ENCODE results near the gene STAB2. TPM values are rescaled to one million over a fixed set of nuclear protein-coding genes. Genes with fewer than 3 reads are reported as not detected.

Gene STAB2
- total RNA-seq, 1 donor from 2014 or later, result not detected

DNA sequence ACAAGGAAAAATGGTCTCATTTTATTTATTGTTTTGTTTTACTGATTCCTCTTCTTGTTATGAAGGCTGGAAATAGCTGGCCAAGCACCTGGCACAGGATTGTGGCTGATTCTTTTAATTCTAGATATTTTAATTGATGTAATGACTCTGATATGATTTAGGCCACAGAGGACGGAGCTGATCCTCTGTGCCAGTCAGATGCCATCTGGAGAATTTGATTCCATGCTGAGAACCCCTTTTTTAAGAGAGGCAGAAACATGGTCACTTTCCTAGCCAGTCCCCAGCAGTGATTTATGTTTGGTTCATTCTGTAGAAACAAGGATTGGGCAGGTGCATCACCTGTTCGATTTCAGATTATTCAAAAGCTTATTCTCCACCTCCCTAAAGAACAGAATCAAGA is 77.6 kb downstream of the STAB2 start:
- no peaks in the 10 kb centered on the region for H3K4me1 Mint-ChIP-seq
- no peak overlapping the region for H3K4me3 Mint-ChIP-seq
- peaks cover 73% of the 10 kb centered on the region for H3K27me3 Mint-ChIP-seq (ENCODE audit: low read depth)
- DNase-seq (ENCODE audit: low spot score in 2 of 2, unreplicated experiment in 2 of 2), result no peak
- H3K27ac Mint-ChIP-seq, result no peak overlapping the region
- TF ChIP-seq, protein P1, sequence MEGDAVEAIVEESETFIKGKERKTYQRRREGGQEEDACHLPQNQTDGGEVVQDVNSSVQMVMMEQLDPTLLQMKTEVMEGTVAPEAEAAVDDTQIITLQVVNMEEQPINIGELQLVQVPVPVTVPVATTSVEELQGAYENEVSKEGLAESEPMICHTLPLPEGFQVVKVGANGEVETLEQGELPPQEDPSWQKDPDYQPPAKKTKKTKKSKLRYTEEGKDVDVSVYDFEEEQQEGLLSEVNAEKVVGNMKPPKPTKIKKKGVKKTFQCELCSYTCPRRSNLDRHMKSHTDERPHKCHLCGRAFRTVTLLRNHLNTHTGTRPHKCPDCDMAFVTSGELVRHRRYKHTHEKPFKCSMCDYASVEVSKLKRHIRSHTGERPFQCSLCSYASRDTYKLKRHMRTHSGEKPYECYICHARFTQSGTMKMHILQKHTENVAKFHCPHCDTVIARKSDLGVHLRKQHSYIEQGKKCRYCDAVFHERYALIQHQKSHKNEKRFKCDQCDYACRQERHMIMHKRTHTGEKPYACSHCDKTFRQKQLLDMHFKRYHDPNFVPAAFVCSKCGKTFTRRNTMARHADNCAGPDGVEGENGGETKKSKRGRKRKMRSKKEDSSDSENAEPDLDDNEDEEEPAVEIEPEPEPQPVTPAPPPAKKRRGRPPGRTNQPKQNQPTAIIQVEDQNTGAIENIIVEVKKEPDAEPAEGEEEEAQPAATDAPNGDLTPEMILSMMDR (IDR thresholded peaks at IDR 0.05; ENCODE audit: unreplicated experiment), result no peak
- no peaks in the 10 kb centered on the region for H3K36me3 Mint-ChIP-seq
- H3K9me3 Mint-ChIP-seq, result no peaks in the 10 kb centered on the region

DNA sequence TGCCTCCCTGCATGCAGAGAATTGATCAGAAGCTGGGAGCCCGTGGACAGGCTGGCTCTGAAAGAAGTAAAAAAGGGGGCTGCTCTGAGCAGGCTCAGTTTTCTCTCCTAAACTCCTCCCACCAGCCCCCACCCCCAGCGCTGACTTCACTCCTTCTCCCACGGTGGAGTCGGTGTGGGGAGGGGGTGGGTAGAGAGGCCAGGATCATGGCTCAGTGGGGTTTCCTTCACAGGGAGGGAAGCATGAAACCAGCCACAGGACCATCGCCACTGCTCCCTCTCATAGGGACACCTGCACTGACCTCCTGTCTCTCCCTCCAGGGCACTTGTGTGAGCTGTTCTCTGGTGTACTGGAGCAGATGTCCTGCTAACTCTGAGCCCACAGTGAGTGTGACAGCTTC is 78.9 kb downstream of the STAB2 start:
- no peaks in the 10 kb centered on the region for H3K9me3 Mint-ChIP-seq
- no peaks in the 10 kb centered on the region for H3K4me1 Mint-ChIP-seq
- no peak overlapping the region for H3K4me3 Mint-ChIP-seq
- no peak for DNase-seq (ENCODE audit: low spot score in 2 of 2, unreplicated experiment in 2 of 2)
- H3K27ac Mint-ChIP-seq, result no peak overlapping the region
- H3K27me3 Mint-ChIP-seq (ENCODE audit: low read depth), result peaks cover 60% of the 10 kb centered on the region
- H3K36me3 Mint-ChIP-seq, result no peaks in the 10 kb centered on the region
- TF ChIP-seq, protein P1 (IDR thresholded peaks at IDR 0.05; ENCODE audit: unreplicated experiment), result no peak

DNA sequence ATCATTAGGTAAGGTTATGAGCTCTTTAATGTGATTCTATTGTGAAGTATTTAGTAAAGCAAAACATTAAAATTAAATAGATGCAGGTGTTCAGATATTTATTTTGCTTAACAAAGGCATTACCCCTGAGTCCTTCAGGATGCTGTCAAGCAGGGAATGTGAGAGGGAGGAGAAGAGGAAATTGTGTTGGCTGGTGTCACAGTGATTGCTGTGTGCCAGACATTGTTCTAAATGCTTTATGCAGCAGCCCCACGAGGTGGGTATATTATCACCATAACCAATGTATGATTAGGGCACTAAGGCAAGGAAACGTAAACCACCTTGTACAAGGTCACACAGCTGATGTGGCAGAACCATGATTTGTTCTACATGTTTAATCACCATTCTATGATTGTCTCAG is 80.1 kb downstream of the STAB2 start:
- Mint-ChIP-seq H3K9me3 (no peaks in the 10 kb centered on the region), H3K4me3 (no peak overlapping the region), H3K27me3 (ENCODE audit: low read depth) (peaks cover 49% of the 10 kb centered on the region), H3K36me3 (no peaks in the 10 kb centered on the region), H3K27ac (no peak overlapping the region), H3K4me1 (no peaks in the 10 kb centered on the region)
- TF ChIP-seq, protein P1 (IDR thresholded peaks at IDR 0.05; ENCODE audit: unreplicated experiment), result no peak
- no peak for DNase-seq (ENCODE audit: low spot score in 2 of 2, unreplicated experiment in 2 of 2)

DNA sequence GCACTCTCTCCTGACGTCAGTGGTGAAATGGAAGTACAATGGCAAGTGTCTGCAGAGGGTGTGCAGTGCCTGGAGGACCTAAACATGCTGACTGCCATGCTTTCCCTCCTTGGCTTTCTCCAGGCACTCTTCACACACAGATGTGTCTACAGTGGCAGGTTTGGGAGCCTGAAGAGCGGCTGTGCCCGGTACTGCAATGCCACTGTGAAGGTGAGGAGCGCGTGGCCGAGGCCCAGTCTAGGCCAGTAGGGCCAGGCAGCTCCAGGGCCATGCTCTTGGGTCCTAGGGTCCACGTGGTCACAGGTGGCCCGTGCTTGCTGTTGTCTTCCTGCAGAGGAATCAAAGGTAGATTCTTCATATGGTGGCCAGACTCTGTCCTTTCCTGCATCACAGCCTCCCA is 81.4 kb downstream of the STAB2 start:
- TF ChIP-seq, protein P1 (IDR thresholded peaks at IDR 0.05; ENCODE audit: unreplicated experiment), result no peak
- no peaks in the 10 kb centered on the region for H3K36me3 Mint-ChIP-seq

DNA sequence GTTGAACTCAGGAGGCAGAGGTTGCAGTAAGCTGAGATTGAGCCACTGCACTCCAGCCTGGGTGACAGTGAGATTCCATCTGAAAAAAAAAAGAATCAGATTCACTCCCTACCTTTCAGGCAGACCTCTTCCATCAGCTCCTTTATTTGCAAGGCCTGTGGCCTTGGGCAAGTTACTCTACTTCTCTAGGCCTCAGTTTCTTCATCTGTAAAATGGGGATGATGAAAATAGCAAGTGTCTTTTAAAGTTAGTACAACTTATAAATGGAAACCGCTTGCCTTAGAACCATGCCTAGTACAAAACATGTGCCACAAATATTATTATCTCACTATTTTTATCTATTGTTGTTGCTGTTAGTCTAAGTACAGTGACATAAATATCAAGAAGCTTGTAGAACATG is 84.3 kb downstream of the STAB2 start:
- Mint-ChIP-seq H3K4me1 (no peaks in the 10 kb centered on the region), H3K27ac (no peak overlapping the region), H3K4me3 (no peak overlapping the region), H3K36me3 (no peaks in the 10 kb centered on the region), H3K9me3 (no peaks in the 10 kb centered on the region), H3K27me3 (ENCODE audit: low read depth) (peaks cover 22% of the 10 kb centered on the region)
- TF ChIP-seq, protein P1 (IDR thresholded peaks at IDR 0.05; ENCODE audit: unreplicated experiment), result no peak
- DNase-seq (ENCODE audit: low spot score in 2 of 2, unreplicated experiment in 2 of 2), result no peak

More for the DNA sequence above, 81.4 kb downstream of the STAB2 start:
- no peak overlapping the region for H3K4me3 Mint-ChIP-seq
- H3K27ac Mint-ChIP-seq, result no peak overlapping the region
- DNase-seq (ENCODE audit: low spot score in 2 of 2, unreplicated experiment in 2 of 2), result no peak
- no peaks in the 10 kb centered on the region for H3K9me3 Mint-ChIP-seq
- H3K4me1 Mint-ChIP-seq, result no peaks in the 10 kb centered on the region
- peaks cover 35% of the 10 kb centered on the region for H3K27me3 Mint-ChIP-seq (ENCODE audit: low read depth)

Measured in mesothelial cell of epicardium (in vitro differentiated cells).